GM18505 (cell line): ENCODE measurements around the gene TIGIT.

Experiments
- ATAC-seq: cut with Tn5 transposase; IDR thresholded peaks from one replicate; pipeline ENCODE4 v1.9.1; 2021; ENCODE audit not compliant: unreplicated experiment
- POLR2A ChIP-seq: IDR thresholded peaks from 4 replicates; pipeline ENCODE4 v1.6.1; 2011; ENCODE audit warnings: borderline replicate concordance; ENCODE audit not compliant: insufficient read depth, insufficient read length; ENCODE audit errors: extremely low read depth

The TIGIT gene

DNA sequence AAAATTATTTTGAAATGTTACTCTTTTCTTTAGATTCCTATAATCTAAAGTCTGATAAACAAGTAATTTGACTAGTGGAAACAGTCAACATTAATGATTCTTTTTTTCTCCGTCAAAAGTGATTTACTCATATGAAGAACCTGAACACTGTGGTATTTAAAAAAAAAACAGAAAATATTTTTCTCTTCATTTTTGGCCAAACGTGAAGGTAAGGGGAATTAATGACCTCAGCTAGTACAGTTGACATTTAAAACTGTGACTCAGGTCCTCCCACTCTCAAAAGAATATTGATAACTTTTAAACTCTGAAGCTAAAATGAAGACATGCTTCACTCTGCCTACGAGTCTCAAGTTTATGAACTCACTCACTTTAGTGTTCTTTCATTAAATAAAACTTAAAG lies 34.5 kb downstream of the TIGIT start:
- no peak for ATAC-seq
- no peak for TF ChIP-seq POLR2A

- no peak for TF ChIP-seq POLR2A
- no peak for ATAC-seq
These were observed 36.0 kb downstream of the TIGIT start for GRCh38 chr3:114329823-114330222.

GRCh38 chr3:114331007-114331406 lies 37.2 kb downstream of the TIGIT start:
- TF ChIP-seq POLR2A = no peak

DNA sequence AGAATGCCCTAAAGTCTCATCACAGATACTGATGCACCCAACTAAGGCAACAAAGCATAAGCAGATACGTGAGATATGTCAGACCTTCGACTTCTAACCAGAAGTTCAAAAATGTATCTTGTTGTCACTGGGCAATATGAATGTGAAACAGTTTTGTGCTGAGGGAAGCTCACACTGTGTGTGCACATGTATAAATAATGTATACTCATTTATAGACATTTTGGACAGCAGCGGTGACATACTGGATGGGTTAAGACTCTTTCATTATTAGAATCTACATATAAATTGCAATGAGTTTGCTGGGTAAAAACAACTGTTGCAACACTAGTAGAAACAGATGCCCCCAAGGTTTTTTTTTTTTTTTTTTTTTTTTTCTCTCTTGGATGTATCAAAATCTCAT lies 37.9 kb downstream of the TIGIT start:
- TF ChIP-seq POLR2A = no peak
- ATAC-seq = no peak

More at GRCh38 chr3:114331007-114331406, 37.2 kb downstream of the TIGIT start:
- no peak for ATAC-seq

GRCh38 chr3:114332342-114333179 lies 38.7 kb downstream of the TIGIT start:
- ATAC-seq = no peak
- TF ChIP-seq POLR2A = no peak

GRCh38 chr3:114333180-114333922 lies 39.5 kb downstream of the TIGIT start:
- no peak for ATAC-seq
- no peak for TF ChIP-seq POLR2A

DNA sequence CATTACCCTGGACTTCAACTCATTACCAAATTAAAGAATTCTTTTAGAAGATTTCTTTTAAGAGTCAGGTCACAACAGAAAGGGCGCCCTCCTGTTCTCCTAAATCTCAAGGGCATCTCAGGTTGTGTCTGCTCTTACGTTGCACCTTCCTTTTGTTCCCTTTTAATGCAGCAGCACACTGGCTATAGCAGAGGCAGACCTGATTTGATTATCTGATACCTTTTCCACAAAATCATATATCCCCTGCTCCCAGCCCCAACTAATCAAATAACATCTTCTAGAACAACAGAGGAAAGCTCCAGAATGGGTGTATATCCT lies 40.1 kb downstream of the TIGIT start:
- no peak for ATAC-seq
- TF ChIP-seq POLR2A = no peak

DNA sequence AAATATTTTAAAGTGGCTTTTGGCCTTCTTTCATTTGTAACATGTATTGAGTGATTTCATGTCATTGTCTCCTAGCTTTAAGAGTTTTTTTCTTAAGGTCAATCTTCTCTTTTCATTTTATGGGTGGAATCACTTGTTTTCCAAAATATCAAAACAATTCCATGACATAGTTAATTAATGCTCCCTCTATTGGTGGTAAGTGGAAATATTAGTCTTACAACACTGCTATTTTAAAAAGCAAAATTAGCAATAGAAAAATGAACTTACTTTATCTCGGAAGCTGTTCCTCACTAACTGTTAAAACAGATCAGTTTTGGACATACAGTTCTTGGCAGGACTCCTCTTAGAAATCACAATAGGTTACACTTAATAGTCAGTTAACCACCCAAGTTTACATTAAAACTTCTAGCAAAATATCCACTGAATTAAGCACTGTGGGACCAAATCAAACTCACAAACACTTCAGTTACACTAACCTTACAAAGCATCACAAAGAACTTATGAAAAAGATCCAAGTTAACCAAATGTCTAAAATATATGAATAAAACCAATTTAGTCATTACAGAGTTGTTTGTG lies 42.4 kb downstream of the TIGIT start:
- no peak for TF ChIP-seq POLR2A
- ATAC-seq = no peak

- ATAC-seq = no peak
- TF ChIP-seq POLR2A = no peak
These were observed 43.0 kb downstream of the TIGIT start for GRCh38 chr3:114336857-114337256.

DNA sequence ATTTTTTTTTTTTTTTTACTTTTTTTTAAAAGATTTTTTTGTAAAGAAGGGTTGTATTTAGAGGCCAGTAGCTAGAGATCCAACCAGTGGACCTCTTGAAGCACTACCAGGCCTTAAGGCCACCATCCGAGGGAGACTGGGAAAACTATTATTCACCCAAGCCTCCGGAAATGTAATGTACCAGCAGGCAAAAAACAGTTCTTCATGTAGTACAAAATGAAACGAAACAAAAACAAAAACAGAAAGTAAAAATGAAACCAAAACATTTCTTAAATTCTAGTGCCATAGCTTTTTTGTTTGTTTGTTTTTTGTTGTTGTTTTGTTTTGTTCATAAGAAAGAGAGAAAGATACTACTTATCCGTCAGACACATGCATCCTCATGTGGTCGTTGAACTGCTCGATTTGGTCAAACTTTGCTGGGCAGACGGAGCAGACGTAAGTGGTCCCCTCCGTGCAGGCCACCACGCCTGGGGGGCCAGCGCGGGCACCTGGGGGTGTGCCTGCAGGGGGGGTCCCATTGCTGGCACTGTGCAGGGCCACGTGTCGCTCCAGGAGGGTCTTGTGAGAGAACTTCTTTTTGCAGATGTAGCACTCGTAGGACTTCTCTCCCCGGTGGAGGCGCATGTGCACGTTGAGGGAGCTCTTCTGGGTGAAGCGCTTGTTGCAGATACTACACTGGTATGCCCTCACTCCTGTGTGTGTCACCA lies 45.0 kb downstream of the TIGIT start:
- ATAC-seq = no peak
- TF ChIP-seq POLR2A = no peak

- ATAC-seq = no peak
These were observed 50.7 kb downstream of the TIGIT start for GRCh38 chr3:114344492-114344891.

DNA sequence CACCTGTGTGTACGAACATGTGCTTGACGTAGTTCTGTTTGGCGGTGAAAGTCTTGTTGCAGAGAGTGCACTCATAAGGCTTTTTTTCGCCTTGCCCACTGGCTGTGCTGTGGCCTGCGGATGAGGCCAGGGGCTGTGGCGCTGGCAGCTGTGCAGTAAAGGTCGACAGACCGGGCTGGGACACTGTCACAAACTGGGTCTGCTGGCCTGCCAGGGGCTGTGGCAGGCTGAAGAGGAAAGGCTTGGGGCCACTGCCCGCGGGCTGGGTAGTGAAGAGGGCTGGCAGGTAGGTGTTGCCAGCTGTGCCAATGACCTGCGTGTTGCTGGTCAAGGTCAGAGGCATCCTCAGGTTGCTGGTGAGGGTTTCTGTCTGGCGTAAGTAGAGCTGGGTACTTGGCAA lies 56.4 kb downstream of the TIGIT start:
- ATAC-seq = no peak
- no peak for TF ChIP-seq POLR2A

More at GRCh38 chr3:114344492-114344891, 50.7 kb downstream of the TIGIT start:
- TF ChIP-seq POLR2A = no peak

GRCh38 chr3:114350690-114351089 lies 56.9 kb downstream of the TIGIT start:
- ATAC-seq = no peak
- no peak for TF ChIP-seq POLR2A
